Stimulated activated CD4-positive, alpha-beta T cell treated with anti-CD3 and anti-CD28 coated beads, TNF-alpha, amount 100 ng/mL, for 4 hours (primary cell): ENCODE data around the gene HPS5.
"Not testable (repeated sequence)": the region's sequence is repeated elsewhere in the genome, so short reads cannot be mapped to it uniquely, and the experiment has no call there.

Experiments
- DNase-seq, 3 experiments: peaks; one replicate each; pipeline ENCODE4 v3.0.0-alpha.2; 2020; ENCODE audit warnings: low read depth in 3 of 3

Gene HPS5

GRCh38 chr11:18277565-18278271 is 44.2 kb downstream of the HPS5 start:
- no peak for DNase-seq

GRCh38 chr11:18271206-18271605 is 50.7 kb downstream of the HPS5 start:
- no peak for DNase-seq

DNA sequence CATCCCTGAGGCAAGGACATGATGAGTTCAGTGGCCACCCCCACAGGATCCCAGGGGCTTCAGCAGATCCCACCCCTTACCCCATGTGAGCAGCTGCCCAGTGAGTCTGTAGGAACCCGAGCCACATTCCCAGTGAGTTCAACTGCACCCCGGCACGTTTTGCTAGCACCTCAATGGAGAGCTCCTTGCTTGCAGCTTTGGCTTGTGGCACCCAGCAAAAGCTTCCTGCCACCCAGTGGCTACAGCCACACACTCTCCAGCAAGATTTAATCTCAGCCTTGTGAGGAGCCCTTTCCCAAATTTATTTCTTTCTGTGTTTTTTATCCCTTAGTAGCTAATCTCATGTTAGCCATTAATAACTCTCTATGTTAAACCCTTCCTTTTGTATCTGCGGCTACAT is 51.8 kb downstream of the HPS5 start:
- no peak for DNase-seq

DNA sequence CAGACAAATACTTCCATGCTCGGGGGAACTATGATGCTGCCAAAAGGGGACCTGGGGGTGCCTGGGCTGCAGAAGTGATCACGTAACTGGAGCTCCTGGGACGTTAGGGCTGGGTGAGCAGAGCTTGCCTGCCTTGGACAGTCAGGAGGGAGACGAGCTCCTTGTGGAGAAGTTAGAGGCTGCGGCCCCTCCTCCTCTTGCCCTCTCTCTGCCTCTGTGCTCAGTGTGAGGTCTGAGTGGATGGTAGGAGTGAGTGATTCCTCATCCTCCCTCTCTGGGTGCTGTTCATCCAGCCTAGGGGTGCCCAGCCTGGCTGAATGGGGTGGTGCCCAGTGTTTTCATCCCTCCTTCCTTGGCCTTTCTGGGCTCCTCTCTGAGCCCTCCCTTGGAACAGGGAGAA is 52.7 kb downstream of the HPS5 start:
- not testable (repeated sequence) for DNase-seq

- not testable (repeated sequence) for DNase-seq
Measured at GRCh38 chr11:18267335-18268133, 54.4 kb downstream of the HPS5 start.

- DNase-seq = no peak
Measured at GRCh38 chr11:18265949-18266348, 56.0 kb downstream of the HPS5 start, which contains the start of gene SAA1. Gene SAA1 (plus strand): TSS chr11:18266264. CDS start chr11:18266888, 624 bp downstream.

GRCh38 chr11:18264677-18265555 is 57.0 kb downstream of the HPS5 start:
- no peak for DNase-seq

DNA sequence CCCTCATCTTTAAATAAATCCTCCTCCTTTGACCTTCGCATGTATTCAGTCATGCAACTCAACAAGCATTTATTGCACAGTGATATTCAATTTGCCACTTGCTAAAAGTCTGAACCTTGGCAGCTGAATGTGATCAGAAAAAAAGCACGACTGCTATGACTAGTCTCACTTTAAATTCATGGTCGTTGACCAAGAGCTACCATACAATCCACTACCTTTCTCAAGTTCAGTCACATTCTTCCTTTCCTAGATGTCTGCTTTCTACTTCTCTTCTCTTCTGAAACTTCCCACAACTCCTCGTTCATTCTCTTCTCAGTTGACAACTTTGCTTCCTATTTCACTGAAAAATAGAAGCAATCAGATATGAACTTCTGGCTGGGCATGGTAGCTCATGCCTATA is 57.9 kb downstream of the HPS5 start:
- no peak for DNase-seq

DNA sequence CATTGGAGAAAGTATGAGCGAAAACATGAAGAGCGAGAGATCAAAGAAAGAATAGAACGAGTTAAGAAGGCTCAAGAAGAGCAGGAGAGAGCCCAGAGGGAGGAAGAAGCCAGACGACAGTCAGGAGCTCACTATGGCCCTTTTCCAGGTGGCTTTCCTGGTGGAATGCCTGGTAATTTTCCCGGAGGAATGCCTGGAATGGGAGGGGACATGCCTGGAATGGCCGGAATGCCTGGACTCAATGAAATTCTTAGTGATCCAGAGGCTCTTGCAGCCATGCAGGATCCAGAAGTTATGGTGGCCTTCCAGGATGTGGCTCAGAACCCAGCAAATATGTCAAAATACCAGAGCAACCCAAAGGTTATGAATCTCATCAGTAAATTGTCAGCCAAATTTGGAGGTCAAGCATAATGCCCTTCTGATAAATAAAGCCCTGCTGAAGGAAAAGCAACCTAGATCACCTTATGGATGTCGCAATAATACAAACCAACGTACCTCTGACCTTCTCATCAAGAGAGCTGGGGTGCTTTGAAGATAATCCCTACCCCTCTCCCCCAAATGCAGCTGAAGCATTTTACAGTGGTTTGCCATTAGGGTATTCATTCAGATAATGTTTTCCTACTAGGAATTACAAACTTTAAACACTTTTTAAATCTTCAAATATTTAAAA is 59.1 kb downstream of the HPS5 start:
- DNase-seq = not testable (repeated sequence)

- DNase-seq = no peak
Measured at GRCh38 chr11:18261721-18262120, 60.2 kb downstream of the HPS5 start.

DNA sequence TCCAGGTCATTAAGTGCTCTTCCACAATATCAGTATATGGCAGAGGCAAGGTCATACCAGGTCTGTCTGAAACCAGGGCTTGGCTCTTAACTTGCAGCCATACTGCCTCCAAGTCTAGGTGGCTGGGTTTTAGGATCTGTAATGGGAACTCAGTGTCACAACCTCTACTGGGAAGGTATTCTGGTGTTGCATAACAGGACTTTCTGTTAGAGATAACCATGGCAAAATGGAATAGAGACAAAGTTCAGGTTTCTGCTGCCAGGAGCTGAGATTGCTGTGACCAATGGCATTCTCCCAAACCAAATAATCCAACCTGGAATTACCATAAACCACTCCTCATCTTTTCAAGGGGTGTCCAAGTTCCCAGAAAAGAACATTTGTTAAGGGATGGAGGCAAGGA is 62.7 kb downstream of the HPS5 start:
- no peak for DNase-seq

GRCh38 chr11:18254781-18255361 is 67.1 kb downstream of the HPS5 start:
- no peak for DNase-seq

GRCh38 chr11:18253778-18254338 is 68.1 kb downstream of the HPS5 start:
- no peak for DNase-seq

DNA sequence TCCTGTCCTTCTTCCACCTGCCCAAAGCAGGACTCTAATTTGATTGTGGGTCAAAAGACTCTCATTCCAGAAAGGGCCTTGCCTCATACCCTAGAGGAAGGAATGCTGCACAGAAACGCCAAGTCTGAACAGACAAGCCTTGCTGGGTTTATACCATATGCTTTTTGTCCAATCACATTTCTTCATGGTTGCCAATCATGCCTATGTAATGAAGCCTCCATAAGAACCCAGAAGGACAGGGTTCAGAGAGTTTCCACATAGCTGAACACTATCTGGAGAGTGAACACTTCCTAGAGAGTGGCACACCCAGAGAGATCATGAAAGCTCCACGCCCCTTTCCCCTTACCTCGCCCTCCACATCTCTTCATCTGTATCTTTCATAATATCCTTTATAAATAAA is 68.7 kb downstream of the HPS5 start:
- DNase-seq = no peak

DNA sequence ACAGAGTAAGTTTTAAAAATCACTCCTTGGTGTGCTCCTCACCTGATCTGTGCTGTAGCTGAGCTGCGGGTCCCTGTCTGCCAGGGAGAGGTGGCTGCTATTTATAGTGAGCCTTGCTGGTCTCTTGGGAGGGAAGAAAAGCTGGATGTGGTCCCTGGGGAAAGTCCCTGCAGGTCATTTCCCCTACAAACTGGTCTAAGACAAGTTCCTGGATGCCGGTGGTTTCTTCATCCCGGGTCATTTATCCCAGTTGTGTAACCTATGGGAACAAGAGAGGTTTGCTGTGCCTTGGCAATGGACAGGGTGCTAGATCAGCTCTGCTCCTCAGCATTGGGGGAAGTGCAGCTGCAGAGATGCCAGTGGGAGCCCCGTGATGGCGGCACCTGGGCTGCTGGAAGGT is 73.4 kb downstream of the HPS5 start, which contains the start of gene SAA2:
SAA2 (minus strand) TSS at position 108 of the 400 bp plus-strand sequence. CDS start 657 bp downstream, outside the sequence.
- no peak for DNase-seq

GRCh38 chr11:18247191-18247581 is 74.8 kb downstream of the HPS5 start:
- not testable (repeated sequence) for DNase-seq

GRCh38 chr11:18246379-18247190 is 75.4 kb downstream of the HPS5 start:
- DNase-seq = not testable (repeated sequence)

GRCh38 chr11:18245396-18245795 is 76.5 kb downstream of the HPS5 start:
- DNase-seq = no peak

GRCh38 chr11:18243783-18244362 is 78.1 kb downstream of the HPS5 start:
- DNase-seq = peak in 1 of 3 experiments; percentile 29
